Esophagus squamous epithelium (tissue), 4 donors: ENCODE data around the gene TAGAP.

Experiments used
- POLR2A ChIP-seq, 4 donors: fragments of 450-650 bp; IDR thresholded peaks; one replicate each; pipeline ENCODE4 v1.6.1; 2017; ENCODE audit warnings: antibody characterized with exemption in 4 of 4, mild to moderate bottlenecking in 4 of 4, moderate library complexity in 3 of 4
- TF ChIP-seq, protein P1 (sequence below), 6 experiments: fragments of 450-650 bp in 4 of 6; fragments of 200-600 bp in 2 of 6; sonication (generic) in 2 of 6; IDR thresholded peaks; one replicate each; pipeline ENCODE4 v1.5.1; 2016 to 2019; ENCODE audit warnings: antibody characterized with exemption in 6 of 6, mild to moderate bottlenecking in 4 of 6, moderate library complexity in 4 of 6

DNA sequence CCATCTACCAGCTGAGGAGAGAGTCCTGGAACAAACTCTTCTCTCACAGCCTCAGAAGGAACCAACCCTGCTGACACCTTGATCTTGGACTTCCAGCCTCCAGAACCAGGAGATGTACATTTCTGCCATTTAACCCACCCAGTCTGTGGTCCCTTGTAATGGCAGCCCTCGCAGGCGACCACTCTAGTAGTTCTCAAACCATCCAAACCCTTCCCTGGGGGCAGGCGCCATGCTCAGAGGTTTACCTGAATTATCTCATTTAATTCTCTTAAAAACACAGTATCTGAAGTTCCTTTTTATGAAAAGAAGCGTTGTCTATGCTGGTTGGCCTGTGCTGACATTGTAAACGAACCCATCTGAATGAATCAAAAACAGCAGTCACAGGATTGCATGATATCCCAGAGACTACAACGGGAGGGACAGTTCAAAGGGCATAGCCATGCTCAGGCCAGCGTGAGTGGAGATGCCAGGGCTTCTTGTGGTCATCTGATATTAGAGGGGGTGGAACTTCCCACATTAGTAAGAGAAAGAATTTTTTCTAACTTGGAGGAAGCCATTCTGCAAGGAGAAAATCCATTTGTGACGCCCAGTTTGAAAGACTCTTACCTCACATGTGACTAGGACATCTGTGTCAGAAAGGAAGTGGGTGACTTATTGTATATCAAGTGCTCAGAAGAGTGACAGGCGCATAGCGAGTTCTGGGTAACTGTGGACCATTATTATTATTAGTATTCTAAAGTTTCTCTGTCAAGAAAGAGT lies 17.2 kb upstream of the TAGAP start:
- TF ChIP-seq, protein P1, sequence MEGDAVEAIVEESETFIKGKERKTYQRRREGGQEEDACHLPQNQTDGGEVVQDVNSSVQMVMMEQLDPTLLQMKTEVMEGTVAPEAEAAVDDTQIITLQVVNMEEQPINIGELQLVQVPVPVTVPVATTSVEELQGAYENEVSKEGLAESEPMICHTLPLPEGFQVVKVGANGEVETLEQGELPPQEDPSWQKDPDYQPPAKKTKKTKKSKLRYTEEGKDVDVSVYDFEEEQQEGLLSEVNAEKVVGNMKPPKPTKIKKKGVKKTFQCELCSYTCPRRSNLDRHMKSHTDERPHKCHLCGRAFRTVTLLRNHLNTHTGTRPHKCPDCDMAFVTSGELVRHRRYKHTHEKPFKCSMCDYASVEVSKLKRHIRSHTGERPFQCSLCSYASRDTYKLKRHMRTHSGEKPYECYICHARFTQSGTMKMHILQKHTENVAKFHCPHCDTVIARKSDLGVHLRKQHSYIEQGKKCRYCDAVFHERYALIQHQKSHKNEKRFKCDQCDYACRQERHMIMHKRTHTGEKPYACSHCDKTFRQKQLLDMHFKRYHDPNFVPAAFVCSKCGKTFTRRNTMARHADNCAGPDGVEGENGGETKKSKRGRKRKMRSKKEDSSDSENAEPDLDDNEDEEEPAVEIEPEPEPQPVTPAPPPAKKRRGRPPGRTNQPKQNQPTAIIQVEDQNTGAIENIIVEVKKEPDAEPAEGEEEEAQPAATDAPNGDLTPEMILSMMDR (IDR thresholded peaks at IDR 0.05) = no peak
- no peak for TF ChIP-seq POLR2A (IDR thresholded peaks at IDR 0.05)
